OCI-LY1 (cell line): ENCODE data around the gene WNK1.

Source experiments
- EZH2 ChIP-seq: fragments of 200-600 bp; sonication (generic), shearing (Covaris generic); IDR thresholded peaks from 2 replicates; pipeline ENCODE4 v1.8.0; 2017; ENCODE audit warnings: borderline replicate concordance, mixed run types, mild to moderate bottlenecking, antibody characterized with exemption, low read length, moderate library complexity, mixed read lengths
- TF ChIP-seq, protein P1 (sequence below): fragments of 200-600 bp; sonication (generic), shearing (Covaris generic); IDR thresholded peaks from 2 replicates; pipeline ENCODE4 v1.5.1; 2017; ENCODE audit warnings: mild to moderate bottlenecking, antibody characterized with exemption, low read length, moderate library complexity, mixed read lengths

DNA sequence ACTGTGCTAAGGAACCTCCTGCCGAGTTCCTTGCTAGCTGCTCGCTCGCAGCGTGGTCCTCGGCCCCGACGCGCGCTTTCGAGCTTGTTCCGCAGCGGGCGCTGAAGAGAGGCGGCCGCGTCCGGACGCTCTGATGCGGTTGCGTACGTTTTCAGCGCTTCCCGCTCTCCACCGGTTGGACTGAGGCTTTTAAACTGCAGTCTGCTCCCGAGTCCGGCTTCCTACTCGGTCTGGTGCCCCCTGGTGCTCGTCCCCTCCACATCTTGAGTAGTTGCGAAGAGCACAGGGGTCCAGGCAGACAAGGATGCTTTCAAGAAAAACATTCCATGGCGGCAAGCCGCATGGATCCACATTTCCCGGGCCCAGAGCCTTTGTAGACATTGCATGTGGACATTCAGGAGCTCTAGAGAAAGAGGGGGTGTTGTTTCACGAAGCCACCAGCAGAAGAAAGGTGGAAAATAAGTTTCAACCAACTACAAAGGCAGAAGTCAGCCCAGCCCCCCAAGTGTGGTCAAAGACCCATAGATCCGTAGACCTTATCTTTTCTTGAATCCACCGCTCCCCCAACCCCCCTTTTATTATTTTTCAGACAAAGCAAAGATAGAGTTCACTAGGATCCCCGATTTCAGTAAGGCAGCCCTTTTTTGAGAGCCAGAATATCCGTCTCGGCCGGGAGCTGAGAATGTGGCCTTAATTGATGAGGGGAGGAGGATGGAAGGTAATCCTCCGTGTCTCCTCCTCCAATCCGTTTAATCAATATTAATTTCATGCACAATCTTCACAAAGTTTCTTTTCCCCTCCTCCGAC lies 984 bp upstream of the WNK1 start:
- TF ChIP-seq, protein P1, sequence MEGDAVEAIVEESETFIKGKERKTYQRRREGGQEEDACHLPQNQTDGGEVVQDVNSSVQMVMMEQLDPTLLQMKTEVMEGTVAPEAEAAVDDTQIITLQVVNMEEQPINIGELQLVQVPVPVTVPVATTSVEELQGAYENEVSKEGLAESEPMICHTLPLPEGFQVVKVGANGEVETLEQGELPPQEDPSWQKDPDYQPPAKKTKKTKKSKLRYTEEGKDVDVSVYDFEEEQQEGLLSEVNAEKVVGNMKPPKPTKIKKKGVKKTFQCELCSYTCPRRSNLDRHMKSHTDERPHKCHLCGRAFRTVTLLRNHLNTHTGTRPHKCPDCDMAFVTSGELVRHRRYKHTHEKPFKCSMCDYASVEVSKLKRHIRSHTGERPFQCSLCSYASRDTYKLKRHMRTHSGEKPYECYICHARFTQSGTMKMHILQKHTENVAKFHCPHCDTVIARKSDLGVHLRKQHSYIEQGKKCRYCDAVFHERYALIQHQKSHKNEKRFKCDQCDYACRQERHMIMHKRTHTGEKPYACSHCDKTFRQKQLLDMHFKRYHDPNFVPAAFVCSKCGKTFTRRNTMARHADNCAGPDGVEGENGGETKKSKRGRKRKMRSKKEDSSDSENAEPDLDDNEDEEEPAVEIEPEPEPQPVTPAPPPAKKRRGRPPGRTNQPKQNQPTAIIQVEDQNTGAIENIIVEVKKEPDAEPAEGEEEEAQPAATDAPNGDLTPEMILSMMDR, result peak; percentile 98
- TF ChIP-seq EZH2, result no peak
